ENCODE results near the gene ZNF44.

The ZNF44 gene

DNA sequence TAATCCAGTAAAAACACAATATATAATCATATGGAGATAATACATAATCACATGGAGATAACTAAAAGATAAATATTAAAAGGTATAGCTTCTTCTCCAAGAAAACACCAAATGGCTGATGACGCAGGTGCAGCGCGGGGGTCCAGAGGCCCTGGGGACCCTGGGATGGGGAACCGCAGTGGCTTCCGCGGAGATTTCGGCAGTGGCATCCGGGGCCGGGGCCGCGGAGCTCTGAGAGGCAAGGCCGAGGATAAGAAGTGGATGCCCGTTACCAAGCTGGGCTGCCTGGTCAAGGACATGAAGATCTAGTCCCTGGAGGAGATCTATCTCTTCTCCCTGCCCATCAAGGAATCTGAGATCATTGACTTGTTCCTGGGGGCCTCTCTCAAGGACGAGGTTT lies 10.5 kb downstream of the ZNF44 start:
- H3K4me3 Mint-ChIP-seq = no peak overlapping the region
- no peak for ATAC-seq
- DNase-seq = no peak
- H3K9me3 Mint-ChIP-seq = no peaks in the 10 kb centered on the region
- H3K4me1 Mint-ChIP-seq = peaks cover 31% of the 10 kb centered on the region
- peaks cover 32% of the 10 kb centered on the region for H3K36me3 Mint-ChIP-seq (ENCODE audit: low read depth)
- no peak overlapping the region for H3K27ac Mint-ChIP-seq
- no peaks in the 10 kb centered on the region for H3K27me3 Mint-ChIP-seq

DNA sequence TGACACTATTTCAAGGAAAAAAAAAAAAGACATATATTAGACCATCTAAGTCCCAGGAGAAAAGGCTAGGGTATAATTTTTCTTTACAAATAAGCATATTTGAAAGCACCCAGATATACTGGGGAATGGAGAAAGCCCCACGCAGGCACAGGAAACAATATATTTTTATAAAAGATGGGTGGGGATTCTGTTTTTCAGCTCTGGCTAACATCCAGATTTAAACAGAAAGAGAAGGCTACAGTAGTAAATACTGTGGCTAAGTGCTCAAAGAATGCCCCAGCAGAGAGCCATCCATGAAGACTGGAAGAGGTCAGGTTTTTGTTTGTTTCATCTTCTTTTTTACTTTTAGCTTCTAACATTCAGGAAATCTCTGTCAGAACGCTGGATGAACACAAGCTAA lies 16.0 kb downstream of the ZNF44 start:
- Mint-ChIP-seq H3K4me1 (peaks cover 29% of the 10 kb centered on the region), H3K27me3 (no peaks in the 10 kb centered on the region), H3K4me3 (no peak overlapping the region), H3K27ac (no peak overlapping the region), H3K36me3 (ENCODE audit: low read depth) (peaks cover 70% of the 10 kb centered on the region), H3K9me3 (peaks cover 41% of the 10 kb centered on the region)
- ATAC-seq (no peak), DNase-seq (no peak)

DNA sequence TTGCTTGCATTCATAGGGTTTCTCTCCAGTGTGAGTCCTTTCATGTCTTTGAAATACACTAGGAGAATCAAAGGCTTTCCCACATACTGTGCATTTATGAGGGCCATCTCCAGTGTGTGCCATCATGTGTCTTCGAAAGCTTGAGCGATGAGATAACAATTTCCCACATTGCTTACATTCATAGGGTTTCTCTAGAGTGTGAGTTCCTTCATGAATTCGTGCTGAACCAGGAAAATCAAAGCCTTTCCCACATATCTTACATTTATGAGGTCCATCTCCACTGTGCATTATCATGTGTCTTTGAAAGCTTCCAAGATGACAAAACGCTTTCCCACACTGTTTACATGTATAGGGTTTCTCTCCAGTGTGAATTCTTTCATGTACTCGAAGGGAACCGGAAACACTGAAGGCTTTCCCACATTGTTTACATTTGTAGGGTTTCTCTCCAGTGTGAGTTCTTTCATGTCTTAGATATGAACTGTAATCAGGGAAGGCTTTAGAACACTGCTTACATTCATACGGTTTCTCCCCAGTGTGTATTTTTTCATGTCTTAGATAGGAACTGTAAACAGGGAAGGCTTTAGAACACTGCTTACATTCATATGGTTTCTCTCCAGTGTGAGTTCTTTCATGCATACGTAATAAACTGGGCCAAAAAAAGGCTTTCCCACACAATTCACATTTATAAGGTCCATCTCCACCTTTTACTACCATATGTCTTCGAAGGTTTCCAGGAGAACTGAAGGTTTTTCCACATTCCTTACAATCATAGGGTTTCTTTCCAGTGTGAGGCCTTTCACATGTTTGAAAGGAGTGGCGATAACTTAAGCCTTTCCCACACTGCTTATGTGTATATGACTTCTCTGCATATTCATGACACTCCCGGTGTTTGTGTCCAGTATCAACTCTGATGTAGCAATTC lies 21.4 kb downstream of the ZNF44 start:
- peaks cover 4% of the 10 kb centered on the region for H3K4me1 Mint-ChIP-seq
- no peak for ATAC-seq
- H3K9me3 Mint-ChIP-seq = peaks cover 71% of the 10 kb centered on the region
- DNase-seq = no peak
- H3K4me3 Mint-ChIP-seq = no peak overlapping the region
- H3K27ac Mint-ChIP-seq = no peak overlapping the region
- H3K36me3 Mint-ChIP-seq (ENCODE audit: low read depth) = peaks cover 84% of the 10 kb centered on the region
- H3K27me3 Mint-ChIP-seq = no peaks in the 10 kb centered on the region

DNA sequence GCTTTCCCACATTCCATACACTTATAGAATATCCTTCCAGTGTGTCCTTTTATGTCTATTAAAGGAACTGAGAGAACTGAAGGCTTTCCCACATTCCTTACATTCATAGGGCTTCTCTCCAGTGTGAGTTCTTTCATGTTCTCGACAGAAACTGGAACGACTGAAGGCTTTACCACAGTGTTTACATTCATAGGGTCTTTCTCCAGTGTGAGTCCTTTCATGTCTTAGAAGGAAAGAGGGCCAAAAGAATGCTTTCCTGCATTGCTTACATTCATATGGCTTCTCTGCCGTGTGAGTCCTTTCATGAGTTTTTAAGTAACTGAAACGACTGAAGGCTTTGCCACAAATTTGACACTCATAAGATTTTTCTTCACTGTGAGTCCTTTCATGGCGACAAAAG lies 22.3 kb downstream of the ZNF44 start:
- Mint-ChIP-seq H3K36me3 (ENCODE audit: low read depth) (peaks cover 79% of the 10 kb centered on the region), H3K27me3 (no peaks in the 10 kb centered on the region), H3K9me3 (peaks cover 69% of the 10 kb centered on the region), H3K4me1 (no peaks in the 10 kb centered on the region), H3K4me3 (no peak overlapping the region), H3K27ac (no peak overlapping the region)
- ATAC-seq (no peak), DNase-seq (no peak)

DNA sequence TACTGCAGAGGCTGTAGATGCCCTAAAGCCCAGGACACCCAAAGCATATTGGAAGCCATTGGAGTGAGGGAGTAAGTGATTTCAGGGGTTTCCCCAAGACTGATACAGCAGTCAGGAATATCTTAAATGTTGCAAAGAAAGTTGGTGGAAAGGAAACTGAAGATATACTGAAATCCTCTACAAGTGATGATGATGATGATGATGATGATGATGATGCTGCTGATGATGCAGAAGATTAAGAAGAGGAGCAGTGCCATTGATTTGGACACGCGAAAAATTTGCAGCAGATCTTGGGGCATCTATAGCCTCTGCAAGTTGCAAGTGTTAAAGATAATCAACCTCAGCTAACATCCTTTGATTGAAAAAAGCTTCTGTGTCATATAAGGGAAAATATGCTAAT lies 23.8 kb downstream of the ZNF44 start:
- DNase-seq = no peak
- H3K36me3 Mint-ChIP-seq (ENCODE audit: low read depth) = peaks cover 69% of the 10 kb centered on the region
- H3K27me3 Mint-ChIP-seq = no peaks in the 10 kb centered on the region
- peaks cover 58% of the 10 kb centered on the region for H3K9me3 Mint-ChIP-seq
- H3K4me3 Mint-ChIP-seq = no peak overlapping the region
- ATAC-seq = no peak
- H3K4me1 Mint-ChIP-seq = no peaks in the 10 kb centered on the region
- H3K27ac Mint-ChIP-seq = no peak overlapping the region

DNA sequence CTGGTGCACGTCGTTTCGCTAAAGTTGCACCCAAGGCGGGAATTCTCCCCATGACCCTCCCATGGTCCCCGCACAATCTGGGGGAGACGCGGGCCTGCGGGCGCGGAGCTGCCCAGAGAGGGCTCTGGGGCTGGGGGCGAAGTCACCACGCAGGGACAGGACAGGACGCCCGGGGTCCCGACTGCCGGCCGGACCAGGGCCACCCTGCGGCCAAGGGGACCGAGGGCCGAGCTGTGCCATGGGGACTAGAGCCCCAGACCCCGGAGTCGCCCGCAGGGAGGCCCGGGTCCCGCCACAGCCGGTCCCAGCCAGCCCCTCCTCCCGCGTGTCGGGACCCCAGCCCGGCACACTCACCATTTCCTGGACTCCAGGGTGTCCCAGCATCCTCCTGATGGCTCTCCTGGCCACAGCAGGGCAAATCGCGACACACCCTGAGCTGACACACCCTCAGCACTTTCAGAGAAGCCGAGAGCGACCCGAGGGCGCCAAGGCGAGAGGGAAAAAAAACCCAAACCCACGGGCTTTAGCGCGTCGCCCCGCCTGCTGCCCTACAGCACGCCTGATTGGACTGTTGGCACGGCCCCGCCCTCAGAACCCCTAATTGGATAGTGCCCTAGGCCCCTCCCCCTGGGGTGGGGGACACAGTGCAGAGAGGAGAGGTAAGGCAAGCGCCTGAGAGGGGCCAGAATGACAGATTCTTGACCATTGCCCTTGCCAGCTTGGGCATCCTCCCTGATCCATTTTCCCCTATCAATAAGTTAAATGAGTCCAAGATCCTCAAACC lies 28.6 kb downstream of the ZNF44 start:
- Mint-ChIP-seq H3K4me1 (no peaks in the 10 kb centered on the region), H3K9me3 (peaks cover 44% of the 10 kb centered on the region), H3K27ac (no peak overlapping the region), H3K4me3 (no peak overlapping the region), H3K36me3 (ENCODE audit: low read depth) (peaks cover 41% of the 10 kb centered on the region), H3K27me3 (no peaks in the 10 kb centered on the region)
- DNase-seq (no peak), ATAC-seq (no peak)

DNA sequence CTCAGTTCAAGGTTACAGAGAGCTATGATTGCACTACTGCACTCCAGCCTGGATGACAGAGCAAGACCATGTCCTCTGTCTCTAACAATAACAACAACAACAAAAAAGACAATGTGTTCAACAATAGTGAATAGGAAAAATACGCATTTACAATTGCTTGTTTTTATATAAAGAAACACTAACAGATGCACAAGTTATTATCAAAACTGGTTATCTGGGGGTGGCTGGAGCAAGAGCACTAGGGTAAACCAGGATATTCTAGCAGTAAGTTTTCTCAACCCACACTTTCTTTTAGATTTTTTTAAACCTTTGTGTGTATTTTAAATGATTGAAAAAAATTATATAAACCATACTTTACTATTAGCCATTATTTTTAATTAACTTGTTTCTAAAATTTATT lies 33.1 kb downstream of the ZNF44 start:
- ATAC-seq = no peak
- Mint-ChIP-seq H3K9me3 (peaks cover 34% of the 10 kb centered on the region), H3K27ac (no peak overlapping the region), H3K4me1 (no peaks in the 10 kb centered on the region), H3K4me3 (no peak overlapping the region), H3K27me3 (no peaks in the 10 kb centered on the region), H3K36me3 (ENCODE audit: low read depth) (peaks cover 18% of the 10 kb centered on the region)
- DNase-seq = no peak

DNA sequence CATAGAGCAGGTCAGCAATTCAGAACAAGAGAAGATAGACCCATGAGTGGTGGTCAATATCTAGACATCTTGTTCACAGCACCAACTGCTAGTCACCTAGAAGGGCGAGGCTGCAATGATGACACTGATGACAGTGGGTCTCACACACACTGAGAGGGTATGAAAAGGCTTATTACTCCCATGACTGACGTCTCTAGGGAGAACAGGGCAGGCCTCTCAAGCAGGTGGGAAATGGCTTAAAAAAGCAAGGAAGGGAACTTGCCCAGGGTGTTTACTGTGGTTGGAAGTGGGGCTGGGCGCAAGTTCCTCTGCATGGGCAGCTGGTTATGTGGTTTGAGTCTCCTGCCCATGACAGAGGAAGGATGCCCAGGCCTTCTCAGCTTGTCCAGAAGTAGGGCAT lies 33.8 kb downstream of the ZNF44 start:
- no peaks in the 10 kb centered on the region for H3K4me1 Mint-ChIP-seq
- DNase-seq (no peak), ATAC-seq (no peak)
- H3K27ac Mint-ChIP-seq = no peak overlapping the region
- H3K4me3 Mint-ChIP-seq = no peak overlapping the region
- H3K36me3 Mint-ChIP-seq (ENCODE audit: low read depth) = peaks cover 18% of the 10 kb centered on the region
- H3K27me3 Mint-ChIP-seq = no peaks in the 10 kb centered on the region
- H3K9me3 Mint-ChIP-seq = peaks cover 34% of the 10 kb centered on the region

DNA sequence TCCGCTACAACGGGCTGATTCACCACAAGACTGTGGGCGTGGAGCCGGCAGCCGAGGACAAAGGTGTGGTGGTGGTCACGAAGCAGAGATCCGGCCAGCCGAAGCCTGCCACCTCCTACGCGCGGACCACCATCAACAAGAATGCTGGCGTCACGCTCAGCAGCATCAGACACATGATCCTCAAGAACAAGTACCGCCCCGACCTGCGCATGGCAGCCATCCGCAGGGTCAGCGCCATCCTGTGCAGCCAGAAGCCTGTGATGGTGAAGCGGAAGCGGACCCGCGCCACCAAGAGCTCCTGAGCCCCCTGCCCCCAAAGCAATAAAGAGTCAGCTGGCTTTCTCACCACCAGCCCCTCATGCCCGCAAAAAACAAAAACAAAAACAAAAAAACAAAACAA lies 34.4 kb downstream of the ZNF44 start:
- H3K9me3 Mint-ChIP-seq = peaks cover 28% of the 10 kb centered on the region
- no peak for DNase-seq

DNA sequence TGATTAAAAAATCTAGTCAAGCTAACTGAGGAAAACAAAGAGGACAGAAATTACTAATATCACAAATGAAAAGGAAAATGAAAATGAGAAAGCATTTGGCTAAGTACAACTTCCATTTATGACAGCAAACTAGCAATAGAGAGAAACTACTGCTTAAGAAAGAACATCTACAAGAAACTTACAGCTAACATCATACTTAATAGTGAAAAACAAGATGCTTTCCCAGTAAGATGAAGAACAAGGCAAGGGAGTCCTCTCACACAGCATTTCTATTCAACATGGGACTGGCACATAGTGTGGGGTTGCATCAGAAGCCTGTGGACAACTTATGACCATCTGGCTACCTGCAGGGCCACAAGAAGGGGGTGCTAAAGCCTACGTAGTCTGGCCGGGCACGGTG lies 39.3 kb downstream of the ZNF44 start:
- Mint-ChIP-seq H3K4me1 (peaks cover 4% of the 10 kb centered on the region), H3K27ac (no peak overlapping the region), H3K4me3 (no peak overlapping the region), H3K9me3 (peaks cover 22% of the 10 kb centered on the region), H3K36me3 (ENCODE audit: low read depth) (peaks cover 22% of the 10 kb centered on the region), H3K27me3 (no peaks in the 10 kb centered on the region)
- ATAC-seq = no peak
- no peak for DNase-seq

More for the DNA sequence above, 34.4 kb downstream of the ZNF44 start:
- Mint-ChIP-seq H3K4me1 (peaks cover 4% of the 10 kb centered on the region), H3K27me3 (no peaks in the 10 kb centered on the region), H3K27ac (no peak overlapping the region), H3K4me3 (no peak overlapping the region), H3K36me3 (ENCODE audit: low read depth) (peaks cover 17% of the 10 kb centered on the region)
- ATAC-seq = no peak

DNA sequence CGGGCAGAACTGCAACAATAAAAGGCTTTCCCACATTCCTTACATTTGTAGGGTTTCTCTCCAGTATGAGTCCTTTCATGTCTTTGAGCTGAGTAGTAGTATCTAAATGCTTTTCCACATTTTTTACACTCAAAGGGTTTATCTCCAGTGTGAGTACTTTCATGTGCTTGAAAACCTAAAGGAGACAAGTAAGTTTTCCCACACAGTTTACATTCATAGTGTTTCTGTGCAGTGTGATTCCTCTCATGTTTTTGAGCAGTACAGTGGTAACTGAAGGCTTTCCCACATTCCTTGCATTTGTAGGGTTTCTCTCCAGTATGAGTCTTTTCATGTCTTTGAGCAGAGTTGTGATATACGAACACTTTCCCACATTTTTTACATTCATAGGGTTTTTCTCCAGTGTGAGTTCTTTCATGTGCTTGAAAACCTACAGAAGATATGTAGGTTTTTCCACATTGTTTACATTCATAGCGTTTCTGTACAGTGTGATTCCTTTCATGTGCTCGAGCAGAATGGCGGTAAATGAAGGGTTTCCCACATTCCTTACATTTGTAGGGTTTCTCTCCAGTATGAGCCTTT lies 47.0 kb downstream of the ZNF44 start:
- Mint-ChIP-seq H3K36me3 (ENCODE audit: low read depth) (peaks cover 70% of the 10 kb centered on the region), H3K27me3 (no peaks in the 10 kb centered on the region), H3K4me1 (no peaks in the 10 kb centered on the region), H3K4me3 (no peak overlapping the region), H3K9me3 (peaks cover 62% of the 10 kb centered on the region), H3K27ac (no peak overlapping the region)
- DNase-seq = no peak
- no peak for ATAC-seq

DNA sequence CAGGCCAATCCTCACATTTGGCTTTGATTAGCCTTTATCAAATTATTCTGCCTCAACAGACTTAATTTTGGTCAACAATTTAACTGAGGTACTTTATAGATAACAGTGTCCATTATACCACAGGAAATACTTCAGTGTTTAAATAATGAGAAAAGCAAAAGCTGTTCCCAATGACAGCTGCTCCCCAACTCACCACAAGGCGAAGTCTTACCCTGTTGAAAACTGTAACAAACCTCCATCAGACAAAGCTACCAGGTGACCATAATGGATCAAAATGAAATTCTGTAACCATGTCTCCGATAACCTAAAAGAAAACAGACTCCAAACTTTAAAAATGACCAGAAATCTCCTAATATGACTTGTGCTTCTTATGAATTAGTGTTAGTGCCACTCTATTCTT lies 50.3 kb downstream of the ZNF44 start:
- no peaks in the 10 kb centered on the region for H3K27me3 Mint-ChIP-seq
- peaks cover 61% of the 10 kb centered on the region for H3K36me3 Mint-ChIP-seq (ENCODE audit: low read depth)
- H3K9me3 Mint-ChIP-seq = peaks cover 59% of the 10 kb centered on the region
- no peak for DNase-seq
- no peaks in the 10 kb centered on the region for H3K4me1 Mint-ChIP-seq
- no peak overlapping the region for H3K27ac Mint-ChIP-seq
- ATAC-seq = no peak
- H3K4me3 Mint-ChIP-seq = no peak overlapping the region

DNA sequence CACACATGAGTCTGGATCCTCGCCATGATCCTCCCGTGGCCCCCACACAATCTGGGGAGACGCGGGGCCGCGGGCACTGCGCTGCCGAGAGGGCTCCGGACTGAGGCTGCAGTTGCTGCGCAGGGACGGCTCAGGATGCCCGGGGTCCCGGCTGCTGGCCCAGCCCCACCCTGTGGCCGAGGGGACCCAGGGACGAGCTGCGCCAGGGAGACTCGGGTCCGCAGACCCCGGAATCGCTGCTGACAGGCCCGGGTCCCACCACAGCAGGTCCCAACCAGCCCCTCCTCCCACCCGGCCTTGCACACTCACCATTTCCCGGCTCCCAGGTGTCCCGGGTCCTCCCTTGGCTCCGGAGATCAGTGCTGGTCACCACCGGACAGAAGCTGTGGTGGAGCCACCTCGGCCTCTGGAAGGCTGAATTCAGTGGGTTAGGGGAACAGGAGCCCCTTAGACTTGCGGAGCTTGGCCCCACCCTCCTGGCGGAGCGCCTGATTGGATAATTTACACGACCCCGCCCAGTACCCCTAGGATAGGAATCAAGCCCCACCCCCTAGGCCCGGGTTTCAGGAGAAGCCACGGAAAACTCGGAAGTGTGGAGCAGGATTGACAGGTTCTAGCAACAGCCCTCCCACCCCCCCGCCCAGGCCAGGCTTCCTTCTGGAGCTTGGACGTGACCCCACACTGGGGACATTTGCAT lies 57.4 kb downstream of the ZNF44 start:
- peaks cover 40% of the 10 kb centered on the region for H3K36me3 Mint-ChIP-seq (ENCODE audit: low read depth)
- DNase-seq = no peak
- no peak overlapping the region for H3K27ac Mint-ChIP-seq
- no peak overlapping the region for H3K4me3 Mint-ChIP-seq
- ATAC-seq = no peak
- H3K9me3 Mint-ChIP-seq = peaks cover 17% of the 10 kb centered on the region
- no peaks in the 10 kb centered on the region for H3K27me3 Mint-ChIP-seq
- H3K4me1 Mint-ChIP-seq = no peaks in the 10 kb centered on the region

DNA sequence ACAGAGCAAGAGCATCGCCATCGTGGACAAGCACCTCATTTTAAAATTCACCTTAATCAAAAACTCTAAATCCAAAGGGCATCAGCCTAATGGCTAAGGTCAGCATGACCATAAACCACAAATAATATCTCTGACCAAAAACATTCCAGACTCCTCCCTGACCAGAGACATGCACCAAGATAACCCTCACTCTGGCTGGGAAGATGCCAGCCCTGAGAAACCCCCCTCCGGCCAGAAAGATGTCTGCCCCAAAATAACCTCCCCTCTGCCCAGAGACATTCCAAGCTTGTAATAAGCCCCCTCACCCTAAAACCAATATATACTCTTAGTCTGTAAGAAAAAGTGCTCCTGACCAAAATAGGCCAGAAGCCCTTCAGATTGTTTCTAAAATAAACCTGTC lies 61.7 kb downstream of the ZNF44 start:
- ATAC-seq (no peak), DNase-seq (no peak)
- Mint-ChIP-seq H3K4me1 (no peaks in the 10 kb centered on the region), H3K36me3 (ENCODE audit: low read depth) (peaks cover 47% of the 10 kb centered on the region), H3K27me3 (no peaks in the 10 kb centered on the region), H3K4me3 (no peak overlapping the region), H3K9me3 (peaks cover 8% of the 10 kb centered on the region), H3K27ac (no peak overlapping the region)

All from activated naive CD8-positive, alpha-beta T cell treated with anti-CD3 and anti-CD28 coated beads, Interleukin-2, amount 50 U/mL, for 24 hours (primary cell).